Loucy (cell line): Measurements from ENCODE around the gene TTC7B.

ENCODE experiments used
- H2AFZ ChIP-seq: fragments of 200-600 bp; sonication (generic); 2 replicates; pipeline ENCODE4 v1.6.0; 2016; ENCODE audit warnings: antibody characterized with exemption, mild to moderate bottlenecking, low read length, moderate library complexity
- H3F3A ChIP-seq: fragments of 200-600 bp; 2 replicates; pipeline ENCODE4 v1.6.0; 2016; ENCODE audit warnings: antibody characterized with exemption, low read depth, mild to moderate bottlenecking
- H3K27me3 ChIP-seq: fragments of 200-600 bp; sonication (generic); 2 replicates; pipeline ENCODE4 v1.6.1; 2014; ENCODE audit warnings: low read length, mild to moderate bottlenecking; ENCODE audit not compliant: insufficient read depth, poor library complexity, severe bottlenecking
- H3K36me3 ChIP-seq: fragments of 200-600 bp; sonication (generic); 2 replicates; pipeline ENCODE4 v1.6.1; 2016; ENCODE audit warnings: low read length; ENCODE audit not compliant: insufficient read depth
- H3K4me1 ChIP-seq: fragments of 200-600 bp; sonication (generic); 2 replicates; pipeline ENCODE4 v1.5.1; 2014; ENCODE audit warnings: low read length, mild to moderate bottlenecking; ENCODE audit not compliant: insufficient read depth, poor library complexity, severe bottlenecking
- H3K4me2 ChIP-seq: fragments of 200-600 bp; sonication (generic); 2 replicates; pipeline ENCODE4 v1.6.0; 2014; ENCODE audit warnings: antibody characterized with exemption, low read length, low read depth, mild to moderate bottlenecking; ENCODE audit not compliant: poor library complexity, severe bottlenecking
- H3K4me3 ChIP-seq: fragments of 200-600 bp; sonication (generic); 2 replicates; pipeline ENCODE4 v1.5.1; 2014; ENCODE audit warnings: low read length, mild to moderate bottlenecking, mixed read lengths; ENCODE audit not compliant: poor library complexity, severe bottlenecking
- H3K79me2 ChIP-seq: fragments of 200-600 bp; sonication (generic); 2 replicates; pipeline ENCODE4 v1.6.1; 2014; ENCODE audit warnings: low read length; ENCODE audit not compliant: insufficient read depth
- H3K9ac ChIP-seq: fragments of 200-600 bp; sonication (generic); 2 replicates; pipeline ENCODE4 v1.6.0; 2014; ENCODE audit warnings: mild to moderate bottlenecking, low read depth, low read length, moderate library complexity; ENCODE audit not compliant: poor library complexity, severe bottlenecking
- H3K9me2 ChIP-seq: fragments of 200-600 bp; sonication (generic); replicated peaks from 2 replicates; pipeline ENCODE4 v1.6.1; 2016; ENCODE audit warnings: low read depth, low read length, mixed read lengths
- H3K9me3 ChIP-seq: fragments of 200-600 bp; sonication (generic); 2 replicates; pipeline ENCODE4 v1.6.1; 2014; ENCODE audit warnings: mild to moderate bottlenecking, antibody characterized with exemption, low read length, low read depth; ENCODE audit not compliant: insufficient read depth
- H4K20me1 ChIP-seq: fragments of 200-600 bp; sonication (generic); 2 replicates; pipeline ENCODE4 v1.6.0; 2014; ENCODE audit warnings: antibody characterized with exemption, low read length, mild to moderate bottlenecking; ENCODE audit not compliant: insufficient read depth, poor library complexity, severe bottlenecking
- EZH2phosphoT487 ChIP-seq: fragments of 200-600 bp; IDR thresholded peaks from 2 replicates; pipeline ENCODE4 v1.6.1; 2018; ENCODE audit warnings: antibody characterized with exemption, mild to moderate bottlenecking, moderate library complexity, borderline replicate concordance
- TF ChIP-seq, protein P1 (sequence below): fragments of 200-600 bp; sonication (generic); conservative IDR thresholded peaks from 2 replicates; pipeline ENCODE4 v1.5.1; 2014; ENCODE audit warnings: mild to moderate bottlenecking, antibody characterized with exemption, low read length

Gene TTC7B

GRCh38 chr14:90757452-90757851 is 58.8 kb downstream of the TTC7B start:
- Histone ChIP-seq H2AFZ (no peak overlapping the region), H3K36me3 (no peaks in the 10 kb centered on the region), H3K27me3 (no peaks in the 10 kb centered on the region), H3K4me2 (peak overlapping the region; percentile 75), H3K4me3 (no peak overlapping the region), H4K20me1 (no peaks in the 10 kb centered on the region), H3K9me2 (no peaks in the 10 kb centered on the region), H3K9me3 (no peaks in the 10 kb centered on the region), H3K4me1 (peaks cover 19% of the 10 kb centered on the region), H3F3A (peaks cover 4% of the 10 kb centered on the region; the same call in 1 of the 2 replicates), H3K79me2 (no peaks in the 10 kb centered on the region), H3K9ac (no peak overlapping the region)
- TF ChIP-seq, protein P1, sequence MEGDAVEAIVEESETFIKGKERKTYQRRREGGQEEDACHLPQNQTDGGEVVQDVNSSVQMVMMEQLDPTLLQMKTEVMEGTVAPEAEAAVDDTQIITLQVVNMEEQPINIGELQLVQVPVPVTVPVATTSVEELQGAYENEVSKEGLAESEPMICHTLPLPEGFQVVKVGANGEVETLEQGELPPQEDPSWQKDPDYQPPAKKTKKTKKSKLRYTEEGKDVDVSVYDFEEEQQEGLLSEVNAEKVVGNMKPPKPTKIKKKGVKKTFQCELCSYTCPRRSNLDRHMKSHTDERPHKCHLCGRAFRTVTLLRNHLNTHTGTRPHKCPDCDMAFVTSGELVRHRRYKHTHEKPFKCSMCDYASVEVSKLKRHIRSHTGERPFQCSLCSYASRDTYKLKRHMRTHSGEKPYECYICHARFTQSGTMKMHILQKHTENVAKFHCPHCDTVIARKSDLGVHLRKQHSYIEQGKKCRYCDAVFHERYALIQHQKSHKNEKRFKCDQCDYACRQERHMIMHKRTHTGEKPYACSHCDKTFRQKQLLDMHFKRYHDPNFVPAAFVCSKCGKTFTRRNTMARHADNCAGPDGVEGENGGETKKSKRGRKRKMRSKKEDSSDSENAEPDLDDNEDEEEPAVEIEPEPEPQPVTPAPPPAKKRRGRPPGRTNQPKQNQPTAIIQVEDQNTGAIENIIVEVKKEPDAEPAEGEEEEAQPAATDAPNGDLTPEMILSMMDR = no peak
- no peak for TF ChIP-seq EZH2phosphoT487

GRCh38 chr14:90756755-90757345 is 59.4 kb downstream of the TTC7B start:
- no peak for TF ChIP-seq EZH2phosphoT487
- TF ChIP-seq, protein P1 = peak; percentile 32; the same call in 1 of the 2 replicates
- H3K4me2 ChIP-seq = no peak overlapping the region

DNA sequence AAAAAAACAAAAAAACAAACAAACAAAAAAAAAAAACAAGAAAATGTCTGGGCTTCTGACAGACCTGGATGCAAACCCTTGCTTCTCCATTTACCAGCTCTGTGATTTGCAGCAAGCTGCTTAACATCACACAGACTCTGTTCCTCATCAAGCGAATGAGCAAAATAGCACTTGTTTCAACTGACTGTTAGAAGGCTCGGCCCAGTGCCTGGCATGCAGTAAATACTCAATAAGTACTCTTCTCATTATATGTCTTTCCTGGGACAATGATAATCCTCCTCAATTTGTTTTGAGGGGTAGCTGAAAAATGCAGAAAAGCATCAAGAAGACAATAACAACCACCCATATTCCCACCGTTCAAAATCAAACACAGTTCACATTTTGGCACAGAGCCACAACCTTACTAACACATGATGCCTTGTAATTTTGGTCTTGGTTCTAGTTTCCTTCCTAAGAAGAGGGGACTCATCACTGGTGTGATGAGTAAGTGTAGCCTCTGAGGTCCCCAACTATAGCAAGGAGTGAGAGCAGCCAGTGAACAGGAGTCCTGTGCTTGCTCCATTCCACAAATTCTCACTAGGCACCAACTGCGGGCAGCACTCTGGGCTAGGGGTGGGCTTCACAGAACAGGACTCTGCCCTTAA is 60.4 kb downstream of the TTC7B start:
- Histone ChIP-seq H3K4me3 (no peak overlapping the region), H3K36me3 (no peaks in the 10 kb centered on the region), H3K9ac (no peak overlapping the region), H3K27me3 (no peaks in the 10 kb centered on the region), H3K4me1 (peaks cover 19% of the 10 kb centered on the region), H3K9me2 (no peaks in the 10 kb centered on the region), H2AFZ (no peak overlapping the region), H3K9me3 (no peaks in the 10 kb centered on the region), H3F3A (peaks cover 4% of the 10 kb centered on the region; the same call in 1 of the 2 replicates), H3K79me2 (no peaks in the 10 kb centered on the region), H3K4me2 (no peak overlapping the region), H4K20me1 (no peaks in the 10 kb centered on the region)
- TF ChIP-seq, protein P1 = no peak
- TF ChIP-seq EZH2phosphoT487 = no peak

More at GRCh38 chr14:90756755-90757345, 59.4 kb downstream of the TTC7B start:
- no peak overlapping the region for H3K9ac ChIP-seq
- H3K36me3 ChIP-seq = no peaks in the 10 kb centered on the region
- H3K79me2 ChIP-seq = no peaks in the 10 kb centered on the region
- peaks cover 4% of the 10 kb centered on the region; the same call in 1 of the 2 replicates for H3F3A ChIP-seq
- H2AFZ ChIP-seq = no peak overlapping the region
- H3K4me3 ChIP-seq = no peak overlapping the region
- H3K9me3 ChIP-seq = no peaks in the 10 kb centered on the region
- H4K20me1 ChIP-seq = no peaks in the 10 kb centered on the region
- peaks cover 19% of the 10 kb centered on the region for H3K4me1 ChIP-seq
- no peaks in the 10 kb centered on the region for H3K27me3 ChIP-seq
- no peaks in the 10 kb centered on the region for H3K9me2 ChIP-seq
